GM12872 (cell line): ENCODE data around the gene EPHB4.

Experiments used
- TF ChIP-seq, protein P1 (sequence below): IDR thresholded peaks from 3 replicates; pipeline ENCODE4 v1.5.1; 2011; ENCODE audit warnings: low read depth, mild to moderate bottlenecking, low read length, moderate library complexity; ENCODE audit not compliant: insufficient read depth

EPHB4 gene

DNA sequence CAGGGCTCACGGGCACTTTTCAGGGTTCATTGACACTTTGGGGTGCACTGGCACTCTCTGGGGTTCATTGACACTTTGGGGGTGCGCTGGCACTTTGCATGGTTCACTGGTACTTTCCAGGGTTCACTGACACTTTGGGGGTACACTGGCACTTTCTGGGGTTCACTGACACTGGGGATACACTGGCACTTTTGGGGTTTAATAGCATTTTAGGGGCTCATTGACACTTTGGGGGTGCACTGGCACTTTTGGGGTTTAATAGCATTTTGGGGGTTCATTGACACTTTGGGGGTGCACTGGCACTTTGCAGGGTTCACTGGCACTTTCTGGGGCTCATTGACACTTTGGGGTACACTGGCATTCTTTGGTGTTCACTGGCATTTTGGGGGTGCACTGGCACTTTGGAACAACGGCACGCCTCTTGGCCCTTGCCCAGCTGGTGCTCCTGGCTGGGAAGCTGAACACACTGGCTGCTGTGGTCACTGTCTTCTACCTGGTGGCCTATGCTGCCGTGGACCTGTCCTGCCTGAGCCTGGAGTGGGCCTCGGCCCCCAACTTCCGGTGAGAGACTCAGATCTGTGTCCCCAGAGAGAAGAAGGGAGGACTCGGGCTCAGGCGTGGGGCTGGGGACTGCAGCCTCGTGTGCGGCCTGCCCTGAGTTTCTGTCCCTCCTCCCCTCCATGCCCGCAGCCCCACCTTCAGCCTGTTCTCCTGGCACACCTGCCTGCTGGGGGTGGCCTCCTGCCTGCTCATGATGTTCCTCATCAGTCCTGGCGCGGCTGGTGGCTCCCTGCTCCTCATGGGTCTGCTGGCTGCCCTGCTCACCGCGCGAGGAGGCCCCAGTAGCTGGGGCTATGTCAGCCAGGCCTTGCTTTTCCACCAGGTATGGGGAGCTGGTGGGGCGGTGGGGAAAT lies 33.6 kb upstream of the EPHB4 start:
- TF ChIP-seq, protein P1, sequence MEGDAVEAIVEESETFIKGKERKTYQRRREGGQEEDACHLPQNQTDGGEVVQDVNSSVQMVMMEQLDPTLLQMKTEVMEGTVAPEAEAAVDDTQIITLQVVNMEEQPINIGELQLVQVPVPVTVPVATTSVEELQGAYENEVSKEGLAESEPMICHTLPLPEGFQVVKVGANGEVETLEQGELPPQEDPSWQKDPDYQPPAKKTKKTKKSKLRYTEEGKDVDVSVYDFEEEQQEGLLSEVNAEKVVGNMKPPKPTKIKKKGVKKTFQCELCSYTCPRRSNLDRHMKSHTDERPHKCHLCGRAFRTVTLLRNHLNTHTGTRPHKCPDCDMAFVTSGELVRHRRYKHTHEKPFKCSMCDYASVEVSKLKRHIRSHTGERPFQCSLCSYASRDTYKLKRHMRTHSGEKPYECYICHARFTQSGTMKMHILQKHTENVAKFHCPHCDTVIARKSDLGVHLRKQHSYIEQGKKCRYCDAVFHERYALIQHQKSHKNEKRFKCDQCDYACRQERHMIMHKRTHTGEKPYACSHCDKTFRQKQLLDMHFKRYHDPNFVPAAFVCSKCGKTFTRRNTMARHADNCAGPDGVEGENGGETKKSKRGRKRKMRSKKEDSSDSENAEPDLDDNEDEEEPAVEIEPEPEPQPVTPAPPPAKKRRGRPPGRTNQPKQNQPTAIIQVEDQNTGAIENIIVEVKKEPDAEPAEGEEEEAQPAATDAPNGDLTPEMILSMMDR, result no peak

DNA sequence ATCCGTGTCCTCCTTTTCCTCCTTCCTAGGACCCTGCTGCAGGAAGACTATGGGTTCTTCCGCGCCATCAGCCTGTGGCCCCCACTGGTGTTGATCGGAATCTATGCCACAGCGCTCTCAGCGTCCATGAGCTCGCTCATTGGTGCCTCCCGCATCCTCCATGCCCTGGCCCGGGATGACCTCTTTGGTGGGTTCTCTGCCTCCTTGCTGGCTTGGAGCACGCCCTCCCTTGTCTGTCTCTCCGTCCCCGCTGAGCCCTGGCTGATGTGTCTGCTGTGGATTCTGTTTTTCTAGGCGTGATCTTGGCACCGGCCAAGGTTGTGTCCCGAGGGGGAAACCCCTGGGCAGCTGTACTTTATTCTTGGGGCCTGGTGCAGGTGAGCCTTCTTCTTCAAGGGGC lies 32.5 kb upstream of the EPHB4 start:
- TF ChIP-seq, protein P1, result no peak

DNA sequence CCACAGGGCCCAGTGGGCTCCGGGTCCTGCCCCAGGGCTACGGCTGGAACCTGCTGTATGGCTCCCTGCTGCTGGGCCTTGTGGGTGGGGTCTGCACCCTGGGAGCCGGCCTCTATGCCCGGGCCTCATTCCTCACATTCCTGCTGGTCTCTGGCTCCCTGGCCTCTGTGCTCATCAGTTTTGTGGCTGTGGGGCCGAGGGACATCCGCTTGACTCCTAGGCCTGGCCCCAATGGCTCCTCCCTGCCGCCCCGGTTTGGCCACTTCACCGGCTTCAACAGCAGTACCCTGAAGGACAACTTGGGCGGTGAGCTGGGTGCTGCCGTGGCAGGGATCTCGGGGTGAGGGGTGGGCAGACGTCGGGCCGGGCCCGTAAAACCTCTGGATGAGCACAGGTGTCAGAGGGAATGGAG lies 29.6 kb upstream of the EPHB4 start:
- TF ChIP-seq, protein P1, result no peak

DNA sequence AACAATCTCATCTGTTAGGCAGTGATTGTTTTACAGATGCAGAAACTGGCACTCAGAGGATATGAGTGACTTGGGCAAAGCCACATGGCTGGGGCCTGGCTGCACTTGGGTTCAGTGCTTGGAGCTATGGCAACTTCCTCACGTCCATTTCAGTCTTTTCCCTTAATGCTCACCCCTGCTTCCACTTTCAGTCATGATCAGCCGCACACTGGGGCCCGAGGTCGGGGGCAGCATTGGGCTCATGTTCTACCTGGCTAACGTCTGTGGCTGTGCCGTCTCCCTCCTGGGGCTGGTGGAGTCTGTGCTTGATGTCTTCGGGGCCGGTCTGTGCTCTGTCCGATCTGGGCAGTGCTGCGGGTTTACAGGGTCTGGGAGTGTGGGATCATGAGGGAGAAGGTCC lies 28.2 kb upstream of the EPHB4 start:
- TF ChIP-seq, protein P1, result no peak

DNA sequence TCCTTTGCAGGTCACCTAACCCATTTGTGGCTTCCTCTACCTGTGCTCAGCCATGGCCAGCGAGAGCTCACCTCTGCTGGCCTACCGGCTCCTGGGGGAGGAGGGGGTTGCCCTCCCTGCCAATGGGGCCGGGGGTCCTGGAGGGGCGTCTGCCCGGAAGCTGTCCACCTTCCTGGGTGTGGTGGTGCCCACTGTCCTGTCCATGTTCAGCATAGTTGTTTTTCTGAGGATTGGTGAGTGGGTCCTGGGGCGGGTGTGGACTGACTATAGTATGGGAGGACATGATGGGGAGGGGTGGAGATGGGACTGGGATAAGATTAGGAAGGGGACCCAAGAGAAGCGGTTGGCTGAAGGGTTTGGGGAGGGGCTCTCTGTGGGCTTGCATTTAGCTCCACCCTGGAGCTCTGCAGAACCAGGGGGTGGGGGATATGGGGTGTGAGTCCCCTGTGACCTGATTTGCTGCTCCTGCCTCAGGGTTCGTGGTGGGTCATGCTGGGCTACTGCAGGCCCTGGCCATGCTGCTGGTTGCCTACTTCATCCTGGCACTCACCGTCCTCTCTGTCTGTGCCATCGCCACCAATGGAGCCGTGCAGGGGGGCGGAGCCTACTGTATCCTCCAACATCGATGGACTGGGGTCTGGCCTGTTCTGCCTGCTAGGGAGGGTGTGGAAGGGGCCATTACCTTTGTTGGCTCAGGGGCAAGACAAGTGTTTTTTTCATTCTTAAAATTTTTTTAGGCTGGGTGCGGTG lies 27.0 kb upstream of the EPHB4 start:
- TF ChIP-seq, protein P1, result no peak

DNA sequence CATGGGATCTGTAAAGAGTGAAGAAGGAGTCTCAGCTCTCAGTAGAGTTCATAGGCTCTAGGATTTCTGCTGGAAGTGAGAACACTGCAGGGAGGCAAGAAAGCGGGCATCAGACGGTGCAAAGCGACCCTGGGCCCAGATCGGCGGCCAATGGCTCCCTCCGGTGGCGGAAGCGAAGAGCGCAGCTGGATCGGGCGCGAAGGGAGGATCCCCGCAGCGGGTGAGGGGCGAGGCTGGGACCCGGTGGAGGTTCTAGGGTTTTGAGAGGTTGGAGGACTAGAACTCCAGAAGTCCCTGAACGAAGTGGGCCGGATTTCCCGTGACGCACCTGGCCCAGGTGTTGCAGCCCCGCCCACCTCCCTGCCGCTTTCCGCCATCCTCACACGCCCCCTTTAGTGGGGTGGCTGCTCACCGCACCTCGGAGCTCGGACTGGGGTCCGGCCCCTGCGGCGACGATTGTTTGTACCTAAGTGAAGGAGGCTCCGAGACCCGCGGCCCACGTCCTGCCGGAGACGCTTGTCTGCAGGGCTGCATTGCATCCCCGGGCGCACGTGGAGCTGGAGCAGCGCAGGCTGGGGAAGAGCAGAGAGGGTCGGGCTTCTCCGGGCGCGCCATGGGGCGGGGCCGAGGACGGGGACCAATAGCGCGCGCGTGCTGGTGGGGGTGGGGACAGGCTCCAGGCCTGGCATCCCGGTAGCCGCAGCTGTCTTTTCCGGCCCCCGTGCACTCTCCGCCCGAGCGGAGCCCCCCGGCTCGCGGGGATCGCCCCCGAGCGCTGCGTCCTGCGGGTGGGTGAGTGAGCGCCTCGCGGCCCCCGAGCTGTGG lies 24.9 kb upstream of the EPHB4 start, which contains the start of gene SLC12A9:
SLC12A9 (plus strand) TSS at position 666 of the 825 bp plus-strand sequence. CDS start 1,485 bp downstream, outside the sequence.
- TF ChIP-seq, protein P1, result peak; percentile 90
